K562 (cell line): ENCODE measurements around the gene ANO8. TPM values are rescaled to one million over a fixed set of nuclear protein-coding genes. Genes with fewer than 3 reads are reported as not detected.

Experiments used
- BCOR ChIP-seq: fragments of 450-650 bp; IDR thresholded peaks from 2 replicates; pipeline ENCODE4 v1.6.1; 2016
- CREB1 ChIP-seq, 2 experiments: sonication (generic) in 1 of 2; formaldehyde crosslinking in 1 of 2; IDR thresholded peaks; 2 replicates each; pipeline versions ENCODE4 v1.6.1 to v1.8.0; 2012 to 2022; ENCODE audit warnings: inconsistent platforms in 1 of 2, mild to moderate bottlenecking in 1 of 2, missing genetic modification reagents in 1 of 2, moderate library complexity in 1 of 2
- HDAC1 ChIP-seq, 2 experiments: fragments of 450-650 bp; IDR thresholded peaks; 2 replicates each; pipeline ENCODE4 v1.6.1; 2016 to 2017; ENCODE audit warnings: inconsistent platforms in 1 of 2, mild to moderate bottlenecking in 1 of 2, moderate library complexity in 1 of 2
- HDAC2 ChIP-seq: fragments of 450-650 bp; IDR thresholded peaks from 2 replicates; pipeline ENCODE4 v1.6.1; 2016; ENCODE audit warnings: mild to moderate bottlenecking
- KLF13 ChIP-seq: fragments of 450-650 bp; IDR thresholded peaks from 2 replicates; pipeline ENCODE4 v1.6.1; 2016; ENCODE audit warnings: missing genetic modification characterization, low read depth, mild to moderate bottlenecking, missing compliant biosample characterization, moderate library complexity, borderline replicate concordance
- MCM5 ChIP-seq: fragments of 450-650 bp; IDR thresholded peaks from 2 replicates; pipeline ENCODE4 v1.6.1; 2016; ENCODE audit warnings: low read depth
- MIER1 ChIP-seq: fragments of 450-650 bp; IDR thresholded peaks from 2 replicates; pipeline ENCODE4 v1.6.1; 2016; ENCODE audit warnings: antibody characterized with exemption, mild to moderate bottlenecking, low read depth
- NONO ChIP-seq, 2 experiments: fragments of 200-400 bp in 1 of 2; fragments of 450-650 bp in 1 of 2; formaldehyde crosslinking in 1 of 2; IDR thresholded peaks; 2 replicates each; pipeline ENCODE4 v1.6.1; 2017; ENCODE audit warnings: low read depth in 2 of 2, mild to moderate bottlenecking in 2 of 2, moderate library complexity in 2 of 2, low read length in 1 of 2
- PCBP2 ChIP-seq: fragments of 200-400 bp; formaldehyde crosslinking; IDR thresholded peaks from 2 replicates; pipeline ENCODE4 v1.6.1; 2018; ENCODE audit warnings: low read length, low read depth, mild to moderate bottlenecking, moderate library complexity; ENCODE audit not compliant: poor library complexity, severe bottlenecking
- PHF21A ChIP-seq: fragments of 450-650 bp; IDR thresholded peaks from 2 replicates; pipeline ENCODE4 v1.6.1; 2017; ENCODE audit warnings: low read depth, borderline replicate concordance
- RBM22 ChIP-seq: fragments of 200-400 bp; formaldehyde crosslinking; IDR thresholded peaks from 2 replicates; pipeline ENCODE4 v1.6.1; 2018; ENCODE audit warnings: low read length, low read depth; ENCODE audit not compliant: poor library complexity, severe bottlenecking
- SP1 ChIP-seq: sonication (generic); formaldehyde crosslinking; IDR thresholded peaks from 2 replicates; pipeline ENCODE4 v1.8.1; 2022; ENCODE audit warnings: mild to moderate bottlenecking, missing genetic modification reagents
- TAF7 ChIP-seq: fragments of 450-650 bp; IDR thresholded peaks from 2 replicates; pipeline ENCODE4 v1.6.1; 2016; ENCODE audit warnings: missing genetic modification characterization, missing compliant biosample characterization
- ZBED1 ChIP-seq: IDR thresholded peaks from 2 replicates; pipeline ENCODE4 v1.6.1; 2014
- ZFP36 ChIP-seq: fragments of 150-350 bp; IDR thresholded peaks from 2 replicates; pipeline ENCODE4 v1.6.1; 2018; ENCODE audit warnings: low read length, low read depth; ENCODE audit not compliant: partially characterized antibody
- ZKSCAN8 ChIP-seq: fragments of 200-800 bp; sonication (Bioruptor generic); IDR thresholded peaks from 2 replicates; pipeline ENCODE4 v1.6.1; 2016; ENCODE audit warnings: missing genetic modification characterization, missing compliant biosample characterization
- polyA plus RNA-seq, 8 experiments: library from polyadenylated mRNA; depleted of rRNA in 4 of 8; stranded (reverse) in 5 of 8; unstranded in 3 of 8; fragments of >200 nt; fragmentation: Nextera tagmentation in 2 of 8; fragmentation: Illumina TruSeq in 1 of 8; extraction: Ambion mirVana in 2 of 8; extraction: Trizol in 1 of 8; gene quantifications; 2 replicates each; pipeline versions ENCODE4 v1.2.1 to v1.2.3, GENCODE V29; 2011 to 2014; ENCODE audit warnings: inconsistent platforms in 1 of 8, missing spikeins in 1 of 8
- total RNA-seq, 7 experiments: library from RNA; depleted of rRNA in 6 of 7; stranded (reverse); fragments of >200 nt in 6 of 7; fragmentation: Illumina TruSeq in 2 of 7; extraction: Trizol in 2 of 7; gene quantifications; 2 replicates each; pipeline versions ENCODE4 v1.2.1 to v1.2.3, GENCODE V29; 2011 to 2021; ENCODE audit warnings: low replicate concordance in 1 of 7
- TF ChIP-seq, protein P1 (sequence below), 2 experiments: fragments of 450-650 bp in 1 of 2; sonication (generic) in 1 of 2; formaldehyde crosslinking in 1 of 2; IDR thresholded peaks; 2 replicates each; pipeline versions ENCODE4 v1.7.1 to v1.9.0; 2016 to 2022; ENCODE audit warnings: inconsistent platforms in 1 of 2, mild to moderate bottlenecking in 1 of 2, missing genetic modification reagents in 1 of 2

ANO8 gene
- total and polyA plus RNA-seq, 9 of the 15 experiments (the other 6 are each of a cell fraction or from before 2014, with no cell fraction given): 0.07 to 7.6 (median 2.3) TPM; not detected in 1

DNA sequence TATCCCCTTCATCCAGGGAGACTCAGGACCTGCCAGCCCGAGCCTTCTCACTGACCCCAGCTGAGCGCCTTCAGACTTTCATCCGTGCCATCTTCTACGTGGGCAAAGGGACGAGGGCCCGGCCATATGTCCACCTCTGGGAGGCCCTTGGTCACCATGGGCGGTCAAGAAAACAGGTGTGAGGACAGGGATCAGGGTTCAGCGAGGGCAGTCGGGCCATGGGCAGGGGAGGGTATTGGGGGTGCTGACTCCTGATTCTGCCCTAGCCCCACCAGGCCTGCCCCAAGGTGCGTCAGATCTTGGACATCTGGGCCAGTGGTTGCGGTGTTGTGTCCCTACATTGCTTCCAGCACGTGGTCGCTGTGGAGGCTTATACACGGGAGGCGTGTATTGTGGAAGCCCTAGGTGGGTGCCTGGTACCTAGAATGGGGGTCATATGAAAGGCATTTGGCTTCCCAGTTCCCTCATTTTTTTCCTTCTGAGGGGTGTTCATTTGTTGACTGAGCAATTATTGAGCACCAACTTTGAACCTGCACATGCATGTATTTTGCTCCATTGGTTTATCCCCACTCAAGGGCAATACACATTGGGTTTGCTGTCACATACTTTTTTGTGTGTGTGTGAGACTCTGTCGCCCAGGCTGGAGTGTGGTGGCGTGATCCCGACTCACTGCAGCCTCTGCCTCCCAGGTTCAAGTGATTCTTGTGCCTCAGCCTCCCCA, 49.1 kb downstream of the ANO8 start (continued):
- TF ChIP-seq KLF13 (tag) (no peak), MCM5 (no peak), CREB1 (IDR thresholded peaks at IDR 0.05) (no peak), CREB1 (CRISPR knock-in tag; IDR thresholded peaks at IDR 0.05) (no peak), ZKSCAN8 (CRISPR knock-in tag) (peak; percentile 99), ZBED1 (no peak), BCOR (peak; percentile 91), PHF21A (no peak), MIER1 (no peak), RBM22 (no peak), SP1 (CRISPR knock-in tag) (no peak), NONO (IDR thresholded peaks at IDR 0.05; ENCODE audit: low read depth in 2 of 2, low read length in 1 of 2) (no peak), HDAC2 (peak; percentile 42; the same call in 1 of the 2 replicates), HDAC1 (IDR thresholded peaks at IDR 0.05) (peak in 1 of 2 experiments; percentile 39; a peak in 1 of 4 replicates), TAF7 (no peak), PCBP2 (no peak), ZFP36 (peak; percentile 67)
- TF ChIP-seq, protein P1, sequence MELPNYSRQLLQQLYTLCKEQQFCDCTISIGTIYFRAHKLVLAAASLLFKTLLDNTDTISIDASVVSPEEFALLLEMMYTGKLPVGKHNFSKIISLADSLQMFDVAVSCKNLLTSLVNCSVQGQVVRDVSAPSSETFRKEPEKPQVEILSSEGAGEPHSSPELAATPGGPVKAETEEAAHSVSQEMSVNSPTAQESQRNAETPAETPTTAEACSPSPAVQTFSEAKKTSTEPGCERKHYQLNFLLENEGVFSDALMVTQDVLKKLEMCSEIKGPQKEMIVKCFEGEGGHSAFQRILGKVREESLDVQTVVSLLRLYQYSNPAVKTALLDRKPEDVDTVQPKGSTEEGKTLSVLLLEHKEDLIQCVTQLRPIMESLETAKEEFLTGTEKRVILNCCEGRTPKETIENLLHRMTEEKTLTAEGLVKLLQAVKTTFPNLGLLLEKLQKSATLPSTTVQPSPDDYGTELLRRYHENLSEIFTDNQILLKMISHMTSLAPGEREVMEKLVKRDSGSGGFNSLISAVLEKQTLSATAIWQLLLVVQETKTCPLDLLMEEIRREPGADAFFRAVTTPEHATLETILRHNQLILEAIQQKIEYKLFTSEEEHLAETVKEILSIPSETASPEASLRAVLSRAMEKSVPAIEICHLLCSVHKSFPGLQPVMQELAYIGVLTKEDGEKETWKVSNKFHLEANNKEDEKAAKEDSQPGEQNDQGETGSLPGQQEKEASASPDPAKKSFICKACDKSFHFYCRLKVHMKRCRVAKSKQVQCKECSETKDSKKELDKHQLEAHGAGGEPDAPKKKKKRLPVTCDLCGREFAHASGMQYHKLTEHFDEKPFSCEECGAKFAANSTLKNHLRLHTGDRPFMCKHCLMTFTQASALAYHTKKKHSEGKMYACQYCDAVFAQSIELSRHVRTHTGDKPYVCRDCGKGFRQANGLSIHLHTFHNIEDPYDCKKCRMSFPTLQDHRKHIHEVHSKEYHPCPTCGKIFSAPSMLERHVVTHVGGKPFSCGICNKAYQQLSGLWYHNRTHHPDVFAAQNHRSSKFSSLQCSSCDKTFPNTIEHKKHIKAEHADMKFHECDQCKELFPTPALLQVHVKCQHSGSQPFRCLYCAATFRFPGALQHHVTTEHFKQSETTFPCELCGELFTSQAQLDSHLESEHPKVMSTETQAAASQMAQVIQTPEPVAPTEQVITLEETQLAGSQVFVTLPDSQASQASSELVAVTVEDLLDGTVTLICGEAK (IDR thresholded peaks at IDR 0.05): no peak
- TF ChIP-seq, protein P1 (CRISPR knock-in tag; IDR thresholded peaks at IDR 0.05): no peak
